Transverse colon (tissue), 4 donors: ENCODE data around the gene TMTC1. TPM values are rescaled to one million over a fixed set of nuclear protein-coding genes. Genes with fewer than 3 reads are reported as not detected.

Experiments
- DNase-seq: peaks from one replicate; pipeline ENCODE4 v3.0.0-alpha.2; 2019
- H3K27ac ChIP-seq, 4 donors: fragments of 200-600 bp; sonication (generic); 2 replicates each; pipeline ENCODE4 v1.5.1; 2016 to 2018; ENCODE audit warnings: inconsistent platforms in 4 of 4
- H3K27me3 ChIP-seq: fragments of 200-600 bp; sonication (generic); 2 replicates; pipeline ENCODE4 v1.5.1; 2017; ENCODE audit warnings: inconsistent platforms
- H3K36me3 ChIP-seq, 4 donors: fragments of 200-600 bp; sonication (generic); 2 replicates each; pipeline ENCODE4 v1.5.1; 2017 to 2019; ENCODE audit warnings: inconsistent platforms in 4 of 4
- H3K4me1 ChIP-seq, 4 donors: fragments of 200-600 bp; sonication (generic); 2 replicates each; pipeline ENCODE4 v1.5.1; 2017 to 2020; ENCODE audit warnings: inconsistent platforms in 4 of 4
- H3K4me3 ChIP-seq, 4 donors: fragments of 200-600 bp; sonication (generic); 1 replicate in 1 of 4; 2 replicates in 3 of 4; pipeline versions ENCODE4 v1.5.1 to v1.6.1; 2017 to 2019; ENCODE audit warnings: inconsistent platforms in 4 of 4
- H3K9me3 ChIP-seq, 2 donors: fragments of 200-600 bp; sonication (generic); 2 replicates each; pipeline ENCODE4 v1.5.1; 2017 to 2019; ENCODE audit warnings: inconsistent platforms in 2 of 2
- CTCF ChIP-seq, 5 experiments: fragments of 200-600 bp in 3 of 5; fragments of 450-650 bp in 2 of 5; sonication (generic) in 3 of 5; IDR thresholded peaks; 1 replicate in 2 of 5; 2 replicates in 3 of 5; pipeline ENCODE4 v1.5.1; 2016 to 2017; ENCODE audit warnings: antibody characterized with exemption in 5 of 5, inconsistent platforms in 3 of 5, mild to moderate bottlenecking in 2 of 5, moderate library complexity in 1 of 5
- EP300 ChIP-seq: sonication (generic); formaldehyde crosslinking; IDR thresholded peaks from one replicate; pipeline ENCODE4 v1.6.1; 2017; ENCODE audit warnings: antibody characterized with exemption, low read depth
- POLR2A ChIP-seq: fragments of 450-650 bp; IDR thresholded peaks from one replicate; pipeline ENCODE4 v1.6.1; 2016; ENCODE audit warnings: antibody characterized with exemption, mild to moderate bottlenecking, moderate library complexity
- POLR2AphosphoS5 ChIP-seq, 3 donors: sonication (generic); formaldehyde crosslinking; IDR thresholded peaks; one replicate each; pipeline ENCODE4 v1.6.1; 2016; ENCODE audit warnings: antibody characterized with exemption in 3 of 3
- WGBS, 2 donors: methylation state at CpG; one replicate each; pipeline ENCODE4 v1.1.5; 2018; ENCODE audit warnings: low coverage in 1 of 2; 5-methylcytosine and 5-hydroxymethylcytosine counted together
- in situ Hi-C, 4 donors: fragments of 200-750 bp; cut with MboI; loops; one replicate each; pipeline versions ENCODE4 v1.15.0 to v1.15.1; 2017; ENCODE audit warnings: low sequenced_read_pairs in 3 of 4, low pct_ligation_motif_present in 1 of 4, low pct_unique_long_range_greater_than_20kb in 1 of 4
- intact Hi-C: fragments of 100-400 bp; cut with DNase I; formaldehyde crosslinking; loops from one replicate; pipeline ENCODE4 v1.15.1; 2023; ENCODE audit warnings: low total_unique reads
- total RNA-seq, 4 donors: library from RNA; depleted of rRNA; stranded (reverse); fragments of >200 nt; gene quantifications; one replicate each; pipeline ENCODE4 v1.1.0, GENCODE V29; 2016

The TMTC1 gene
- total RNA-seq, 4 donors from 2014 or later, result 10.2 to 26.9 (median 16.9) TPM

- Histone ChIP-seq H3K4me3 (no peak overlapping the region), H3K9me3 (no peaks in the 10 kb centered on the region), H3K36me3 (no peaks in the 10 kb centered on the region), H3K27me3 (no peaks in the 10 kb centered on the region), H3K27ac (no peak overlapping the region), H3K4me1 (no peaks in the 10 kb centered on the region)
- WGBS, 2 donors, result 17 to 74% methylated on average over 1 to 12 of the region's 12 CpGs
- in situ Hi-C loops, result no loop called here
- no peak for TF ChIP-seq POLR2AphosphoS5 (IDR thresholded peaks at IDR 0.05)
- intact Hi-C loops, result no loop called here
- DNase-seq, result no peak
Observed at GRCh38 chr12:29609431-29610215, 174.1 kb downstream of the TMTC1 start.

GRCh38 chr12:29608581-29608980, 175.2 kb downstream of the TMTC1 start:
- Histone ChIP-seq H3K4me3 (no peak overlapping the region), H3K27ac (no peak overlapping the region), H3K9me3 (no peaks in the 10 kb centered on the region), H3K27me3 (no peaks in the 10 kb centered on the region), H3K4me1 (no peaks in the 10 kb centered on the region), H3K36me3 (no peaks in the 10 kb centered on the region)
- intact Hi-C loops (no loop called here), in situ Hi-C loops (no loop called here)
- TF ChIP-seq CTCF (IDR thresholded peaks at IDR 0.05) (no peak), POLR2AphosphoS5 (IDR thresholded peaks at IDR 0.05) (no peak), EP300 (no peak), POLR2A (no peak)
- 67 to 71% methylated on average over 4 to 7 of the region's 7 CpGs for WGBS, 2 donors
- DNase-seq, result no peak

GRCh38 chr12:29599381-29599780, 184.4 kb downstream of the TMTC1 start:
- in situ Hi-C loops, result no loop called here
- Histone ChIP-seq H3K36me3 (no peaks in the 10 kb centered on the region), H3K9me3 (no peaks in the 10 kb centered on the region), H3K4me1 (no peaks in the 10 kb centered on the region), H3K27me3 (no peaks in the 10 kb centered on the region), H3K27ac (no peak overlapping the region), H3K4me3 (no peak overlapping the region)
- no peak for DNase-seq
- intact Hi-C loops, result no loop called here
- WGBS, 2 donors, result 64% methylated on average over 3 of the region's 3 CpGs; no CpG with 5 or more reads in 1 of the 2 donors
- no peak for TF ChIP-seq CTCF (IDR thresholded peaks at IDR 0.05)
- no peak for TF ChIP-seq EP300
- no peak for TF ChIP-seq POLR2AphosphoS5 (IDR thresholded peaks at IDR 0.05)
- no peak for TF ChIP-seq POLR2A

GRCh38 chr12:29595071-29595755, 188.5 kb downstream of the TMTC1 start:
- H3K4me3 ChIP-seq, result no peak overlapping the region
- intact Hi-C loops (no loop called here), in situ Hi-C loops (no loop called here)
- peaks cover 0 to under 1% (median 0%) of the 10 kb centered on the region in 4 donors for H3K4me1 ChIP-seq
- no peaks in the 10 kb centered on the region for H3K36me3 ChIP-seq
- WGBS, 2 donors, result 89 to 100% methylated on average over 1 of the region's 1 CpG
- no peak for TF ChIP-seq CTCF (IDR thresholded peaks at IDR 0.05)
- TF ChIP-seq EP300, result no peak
- no peak for TF ChIP-seq POLR2A
- TF ChIP-seq POLR2AphosphoS5 (IDR thresholded peaks at IDR 0.05), result no peak
- H3K27ac ChIP-seq, result no peak overlapping the region
- no peaks in the 10 kb centered on the region for H3K9me3 ChIP-seq
- no peaks in the 10 kb centered on the region for H3K27me3 ChIP-seq
- no peak for DNase-seq
